GM21367 (cell line): ENCODE results near the gene PRDM16.

Experiments
- ATAC-seq: cut with Tn5 transposase; IDR thresholded peaks from one replicate; pipeline ENCODE4 v1.9.1; 2021; ENCODE audit not compliant: unreplicated experiment

The PRDM16 gene

DNA sequence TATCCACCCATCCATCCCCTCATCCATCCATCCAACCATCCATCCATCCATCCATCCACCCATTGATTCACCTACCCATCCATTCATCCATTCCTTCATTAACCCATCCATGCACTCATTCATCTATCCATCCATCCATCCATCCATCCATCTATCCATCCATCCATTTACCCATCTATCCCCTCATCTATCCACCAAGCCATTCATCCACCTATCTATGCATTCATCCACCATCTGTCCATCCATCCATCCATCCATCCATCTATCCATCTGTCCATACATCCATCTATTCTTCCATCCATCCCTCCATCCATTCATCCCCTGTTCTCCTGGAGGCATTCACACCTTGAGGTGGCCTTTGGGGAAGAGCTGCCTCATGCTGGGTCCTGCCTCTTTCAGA, 107.0 kb downstream of the PRDM16 start:
- ATAC-seq, result no peak

DNA sequence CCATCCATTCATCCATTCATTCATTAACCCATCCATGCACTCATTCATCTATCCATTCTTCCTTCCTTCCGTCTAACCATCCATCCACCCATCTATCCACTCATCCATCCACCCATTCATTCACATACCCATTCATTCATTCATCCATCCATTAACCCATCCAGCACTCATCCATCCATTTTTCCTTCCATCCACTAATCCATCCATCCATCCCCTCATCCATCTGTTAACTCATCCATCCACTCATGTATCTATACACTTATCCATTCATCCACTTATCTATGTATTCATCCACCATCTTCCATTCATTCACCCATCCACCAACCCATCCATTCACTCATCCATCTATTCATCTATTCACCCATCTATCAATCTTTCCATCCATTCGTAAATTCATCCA, 107.8 kb downstream of the PRDM16 start:
- no peak for ATAC-seq

DNA sequence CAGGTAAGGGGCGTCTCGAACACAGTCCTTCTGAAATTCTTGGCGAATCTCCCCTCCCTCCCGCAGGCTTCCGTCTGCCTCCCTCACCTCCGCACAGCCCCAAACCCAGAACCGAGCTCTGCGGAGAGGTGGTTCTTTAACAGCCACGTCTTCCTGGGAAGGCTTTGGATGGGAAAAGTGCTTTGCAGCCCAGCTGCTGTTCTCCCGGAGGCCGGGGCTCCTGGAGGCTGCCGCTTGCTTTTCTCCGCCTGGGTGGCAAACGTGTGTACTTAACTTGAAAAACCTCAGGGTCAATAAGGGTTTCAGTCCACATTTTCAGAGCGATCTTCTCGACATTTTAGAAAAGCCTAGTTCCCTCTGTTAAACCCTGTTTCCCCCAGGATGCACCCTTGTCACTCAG, 109.3 kb downstream of the PRDM16 start:
- no peak for ATAC-seq

DNA sequence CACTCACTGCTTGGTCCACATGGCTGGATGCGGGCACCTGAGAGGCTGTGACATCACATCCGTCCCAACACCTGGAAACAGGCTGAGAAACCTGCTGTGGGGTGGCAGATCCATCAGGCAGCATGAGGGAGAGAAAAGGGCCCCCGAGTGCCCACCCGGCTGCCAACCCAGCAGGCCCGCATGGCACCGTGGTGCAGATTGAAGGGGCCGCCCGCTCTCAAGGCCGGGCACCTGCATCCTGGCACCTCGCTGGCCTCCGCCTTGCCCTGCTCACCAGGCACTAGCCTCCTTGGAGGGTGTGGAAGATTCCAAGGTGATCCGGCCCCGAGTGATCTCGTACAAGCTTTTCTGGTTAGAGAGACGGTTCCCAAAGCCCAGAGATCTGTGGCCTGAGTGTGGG, 110.5 kb downstream of the PRDM16 start:
- ATAC-seq, result no peak

DNA sequence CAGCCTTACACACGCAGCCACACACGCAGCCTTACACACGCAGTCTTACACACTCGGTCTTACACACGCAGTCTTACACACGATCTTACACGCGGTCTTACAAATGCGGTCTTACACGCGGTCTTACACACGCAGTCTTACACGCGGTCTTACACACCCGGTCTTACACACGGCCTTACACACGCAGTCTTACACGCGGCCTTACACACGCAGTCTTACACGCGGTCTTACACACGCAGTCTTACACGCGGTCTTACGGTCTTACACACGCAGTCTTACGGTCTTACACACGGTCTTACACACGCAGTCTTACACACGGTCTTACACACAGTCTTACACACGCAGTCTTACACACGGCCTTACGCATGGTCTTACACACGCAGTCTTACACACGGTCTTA, 111.9 kb downstream of the PRDM16 start:
- ATAC-seq, result no peak

DNA sequence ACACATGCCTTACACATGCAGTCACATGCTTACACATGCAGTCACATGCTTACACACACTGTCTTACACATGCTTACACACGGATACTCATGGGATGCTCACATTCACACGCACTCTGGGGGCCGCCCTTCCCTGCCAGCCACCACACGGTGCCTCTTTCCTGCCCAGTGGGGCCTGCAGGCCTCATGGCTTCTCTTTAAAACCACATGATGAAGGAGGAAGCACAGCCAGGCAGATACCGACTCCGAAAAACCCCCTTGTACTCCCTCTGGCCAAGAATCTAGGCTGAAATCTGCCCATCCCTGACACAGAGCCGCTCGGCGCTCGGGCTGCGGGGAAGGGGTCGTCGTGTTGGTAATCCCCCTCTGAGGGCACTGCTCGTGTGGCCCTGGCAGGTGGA, 113.0 kb downstream of the PRDM16 start:
- ATAC-seq, result no peak

DNA sequence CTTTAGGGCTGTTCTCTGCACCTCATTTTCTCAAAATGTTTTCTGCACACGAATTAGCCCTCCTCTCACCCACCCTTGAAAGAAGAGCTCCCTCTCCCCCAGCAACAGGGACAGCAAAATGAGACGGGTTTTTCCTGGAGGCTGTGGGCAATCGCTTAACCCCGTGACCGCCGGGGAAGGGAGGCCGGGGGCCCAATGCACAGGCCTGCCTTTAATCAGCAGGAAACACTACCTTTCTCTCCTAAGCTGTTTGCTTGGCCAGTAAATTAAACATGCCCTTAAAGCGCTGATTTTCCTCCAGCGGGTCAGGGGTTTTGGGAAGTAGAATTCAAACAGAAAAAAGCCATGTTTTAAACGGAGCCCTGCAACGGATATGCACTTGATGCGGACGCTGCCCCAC, 114.4 kb downstream of the PRDM16 start:
- no peak for ATAC-seq

DNA sequence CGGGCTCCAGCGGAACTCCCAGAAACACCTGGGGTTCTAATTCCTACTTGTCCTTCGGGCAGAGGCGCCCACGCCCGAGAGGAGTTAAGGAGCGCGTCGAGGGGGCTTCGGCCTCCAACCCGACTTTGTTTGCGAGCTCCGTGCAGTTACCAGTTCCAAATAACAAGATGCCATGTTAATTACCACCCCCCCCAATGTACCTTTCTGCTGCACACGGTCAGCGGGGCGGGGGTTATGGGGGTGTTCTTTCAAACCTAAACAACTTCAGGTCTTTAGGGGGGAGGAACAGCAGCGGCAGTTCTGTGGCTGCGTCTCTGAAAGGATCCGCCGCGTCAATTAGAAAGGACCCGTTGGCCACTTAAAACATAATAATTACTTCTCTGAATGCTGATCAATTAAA, 114.8 kb downstream of the PRDM16 start:
- no peak for ATAC-seq

DNA sequence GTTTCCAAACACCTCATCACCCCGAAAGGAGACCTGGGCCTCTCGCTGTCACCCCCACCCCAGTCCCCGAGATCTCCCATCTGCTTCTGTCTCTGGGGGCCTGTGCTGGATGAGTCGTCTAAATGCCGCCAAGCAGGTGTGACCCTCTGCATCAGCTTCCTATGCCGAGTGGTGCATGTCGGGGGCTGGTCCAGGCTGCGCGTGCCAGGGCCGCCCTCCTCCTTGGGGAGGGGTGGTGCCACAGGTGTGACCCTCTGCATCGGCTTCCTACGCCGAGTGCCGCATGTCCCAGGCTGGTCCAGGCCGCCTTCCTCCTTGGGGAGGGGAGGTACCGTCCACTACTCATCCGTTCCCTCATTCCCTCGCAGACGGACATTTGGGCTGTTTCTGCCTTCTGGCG, 115.7 kb downstream of the PRDM16 start:
- no peak for ATAC-seq

DNA sequence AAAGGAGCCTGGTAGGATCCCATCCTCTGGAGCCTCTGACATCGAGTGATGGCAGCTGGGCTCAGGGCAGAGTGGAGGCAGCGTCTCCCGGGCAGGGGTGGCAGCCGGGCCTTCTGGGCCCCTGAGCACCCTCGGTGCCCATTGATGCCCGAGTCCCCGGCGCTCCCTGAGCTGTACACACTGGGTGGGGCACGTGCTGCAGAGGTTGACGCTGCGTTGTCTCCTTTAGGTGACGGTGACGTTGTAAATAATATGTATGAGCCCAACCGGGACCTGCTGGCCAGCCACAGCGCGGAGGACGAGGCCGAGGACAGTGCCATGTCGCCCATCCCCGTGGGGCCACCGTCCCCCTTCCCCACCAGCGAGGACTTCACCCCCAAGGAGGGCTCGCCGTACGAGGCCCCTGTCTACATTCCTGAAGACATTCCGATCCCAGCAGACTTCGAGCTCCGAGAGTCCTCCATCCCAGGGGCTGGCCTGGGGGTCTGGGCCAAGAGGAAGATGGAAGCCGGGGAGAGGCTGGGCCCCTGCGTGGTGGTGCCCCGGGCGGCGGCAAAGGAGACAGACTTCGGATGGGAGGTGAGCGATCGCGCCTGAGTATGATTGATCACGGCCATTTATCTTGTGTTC, 117.0 kb downstream of the PRDM16 start:
- ATAC-seq, result no peak

DNA sequence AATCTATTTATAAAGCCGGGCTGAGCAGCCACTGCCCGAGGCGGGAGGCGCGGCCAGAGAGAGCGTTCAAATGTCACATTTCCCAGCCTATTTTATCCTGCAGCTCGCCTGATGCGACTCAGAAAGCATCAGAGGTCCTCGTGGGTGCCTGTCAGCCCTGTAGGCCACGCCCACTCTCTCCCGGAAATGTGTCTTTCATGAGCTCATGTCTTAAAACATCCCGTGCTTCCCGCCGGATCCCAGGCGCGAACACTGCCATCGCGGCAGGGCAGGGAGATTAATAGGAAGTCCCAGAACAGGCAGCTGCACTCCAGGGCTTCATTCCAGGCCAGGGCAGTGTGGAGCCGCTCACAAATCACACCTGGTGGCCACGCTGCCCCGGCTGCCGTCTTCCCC, 117.5 kb downstream of the PRDM16 start:
- ATAC-seq, result no peak

DNA sequence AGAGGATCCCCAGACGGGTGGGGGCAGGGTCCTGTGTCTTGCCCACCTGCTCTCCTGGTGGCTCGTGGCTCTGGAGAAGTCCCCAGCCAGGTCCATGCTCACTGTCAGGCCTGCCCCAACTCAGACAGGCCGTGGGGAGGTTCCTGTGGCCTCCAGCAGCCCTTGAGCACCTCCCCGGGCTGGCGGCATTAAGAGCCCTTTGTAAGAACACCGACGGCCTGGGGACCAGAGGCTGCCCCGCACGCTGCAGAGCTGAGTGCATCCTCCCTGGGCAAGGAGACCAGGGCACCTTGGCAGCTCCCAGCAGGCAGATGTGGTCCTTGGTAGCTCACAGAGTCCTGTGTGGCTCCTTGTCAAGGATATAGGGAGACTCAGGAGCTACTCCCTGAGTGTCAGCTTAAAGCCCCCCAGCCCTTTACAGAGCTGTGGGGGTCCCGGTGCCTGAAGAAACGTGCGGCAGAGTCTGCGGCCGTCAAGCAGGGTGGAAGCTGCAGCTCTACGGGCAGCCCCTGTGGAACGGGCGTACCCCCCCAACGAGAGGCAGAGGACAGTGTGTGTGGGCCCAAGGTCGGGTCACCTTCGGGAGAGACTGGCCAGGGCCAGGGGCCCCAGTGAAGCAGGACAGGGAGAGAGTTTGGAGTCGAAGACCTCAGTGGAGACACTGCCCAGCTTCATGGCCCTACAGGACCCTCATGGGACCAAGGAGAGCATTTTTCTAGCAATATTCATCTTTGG, 118.6 kb downstream of the PRDM16 start:
- ATAC-seq, result no peak

DNA sequence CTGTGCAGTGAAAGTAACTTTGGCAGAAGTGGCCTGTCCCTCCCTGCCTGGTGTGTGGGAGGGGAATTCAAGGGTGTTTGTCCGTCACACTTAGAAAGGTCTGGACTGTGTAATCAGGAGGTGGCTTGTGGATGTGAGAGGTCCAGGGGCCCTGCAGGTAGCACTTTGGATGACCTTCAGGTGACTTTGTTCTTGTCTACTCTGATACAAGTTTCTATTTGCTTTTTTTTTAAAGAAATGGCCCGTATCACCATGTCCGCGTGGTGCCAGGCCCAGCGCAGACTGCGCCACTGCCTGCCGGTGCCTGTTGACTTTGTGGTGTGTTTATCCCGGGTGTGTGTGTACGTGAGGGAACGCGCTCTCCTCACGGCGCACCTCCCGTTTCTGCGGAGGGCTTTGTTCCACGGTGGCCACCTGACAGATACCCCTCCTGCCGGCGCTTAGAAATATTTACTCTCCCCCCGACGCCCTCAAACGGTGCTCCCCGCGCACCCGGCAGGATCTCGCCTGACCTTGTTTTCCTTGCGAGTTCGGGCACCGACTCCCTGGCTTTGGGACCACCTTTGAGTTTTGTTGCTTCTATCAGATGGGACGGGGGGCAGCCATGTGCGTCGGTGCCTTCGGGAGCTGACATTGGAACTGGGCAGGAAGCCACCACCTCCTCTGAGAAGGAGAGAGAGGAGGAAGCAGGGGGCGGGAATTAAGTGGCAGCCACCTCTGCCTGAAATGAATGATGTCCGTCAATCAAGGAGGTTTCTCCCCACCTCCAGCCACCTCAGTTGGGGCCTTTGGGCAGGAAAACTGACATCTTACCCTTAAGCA, 119.4 kb downstream of the PRDM16 start:
- ATAC-seq, result no peak

DNA sequence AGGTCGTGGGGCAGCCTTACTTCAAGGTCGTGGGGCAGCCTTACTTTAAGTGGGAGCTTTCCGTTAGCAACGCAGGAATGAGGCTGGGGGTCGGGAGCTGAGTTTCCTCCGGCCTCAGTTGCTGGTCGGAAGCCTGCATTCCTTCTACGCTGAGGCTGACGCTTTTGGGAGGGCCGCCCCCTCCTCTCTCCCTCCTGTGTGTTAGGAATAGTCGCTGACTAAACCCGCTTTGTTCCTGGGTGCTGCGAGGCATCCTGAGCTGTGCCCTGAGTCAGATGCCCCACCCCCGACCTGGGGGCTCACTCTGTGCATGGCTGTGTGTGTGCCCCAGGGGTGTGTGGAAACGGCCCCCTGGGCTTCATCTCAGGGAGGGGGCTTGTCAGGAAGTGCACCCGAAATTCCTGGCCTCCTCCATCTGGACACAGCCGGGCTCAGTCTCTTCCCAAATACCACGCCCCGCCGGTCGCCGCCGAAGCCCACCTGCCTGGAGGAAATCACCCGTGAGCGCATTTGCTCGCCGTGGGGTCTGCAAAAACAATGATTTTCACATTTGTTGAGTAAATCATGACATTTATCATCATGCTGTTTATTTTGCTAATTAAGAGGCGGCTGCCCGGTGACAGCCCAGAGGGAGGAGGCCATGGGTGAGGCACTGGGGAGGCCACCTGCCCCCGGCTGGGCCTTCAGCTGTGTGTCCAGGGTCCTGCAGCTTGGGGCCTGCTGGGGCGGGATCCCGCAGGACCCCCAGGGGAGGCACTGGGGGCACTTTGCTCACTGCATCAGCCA, 121.4 kb downstream of the PRDM16 start:
- ATAC-seq, result no peak

DNA sequence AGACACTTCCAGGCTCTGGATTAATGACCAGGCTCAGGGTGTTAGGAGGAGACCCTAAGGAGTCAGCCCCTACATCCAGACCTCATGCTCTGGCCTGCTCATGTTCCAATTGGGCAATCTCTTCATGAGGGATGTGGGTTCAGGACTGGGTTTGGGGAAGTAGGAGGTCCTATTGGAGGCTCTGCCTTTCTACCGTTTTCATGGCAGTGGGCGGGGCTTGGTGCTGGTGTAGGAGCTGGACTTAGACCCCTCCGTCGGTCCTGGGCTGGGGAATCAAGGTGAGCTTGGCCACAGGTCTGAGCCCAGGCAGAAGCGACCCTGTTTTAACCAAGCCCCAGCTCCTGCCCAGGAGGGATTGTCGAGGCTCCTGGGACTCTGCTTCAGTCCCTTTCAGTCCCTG, 123.4 kb downstream of the PRDM16 start:
- ATAC-seq, result no peak

DNA sequence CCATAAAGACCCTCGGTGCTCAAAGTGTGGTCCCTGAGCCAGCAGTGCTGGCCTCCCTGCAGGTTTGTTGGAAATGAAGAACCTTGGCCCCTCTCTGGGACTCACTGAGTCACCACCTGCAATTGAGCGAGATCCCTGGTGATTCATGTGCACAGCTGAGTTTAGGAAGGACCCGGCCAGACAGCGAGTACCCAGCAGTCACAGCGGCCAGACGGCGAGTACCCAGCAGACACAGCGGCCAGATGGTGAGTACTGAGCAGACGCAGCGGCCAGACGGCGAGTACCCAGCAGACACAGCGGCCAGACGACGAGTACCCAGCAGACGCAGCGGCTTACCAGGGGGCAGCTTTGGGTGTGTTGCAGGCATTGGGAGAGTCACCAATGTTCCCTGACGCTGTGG, 123.8 kb downstream of the PRDM16 start:
- ATAC-seq, result no peak

DNA sequence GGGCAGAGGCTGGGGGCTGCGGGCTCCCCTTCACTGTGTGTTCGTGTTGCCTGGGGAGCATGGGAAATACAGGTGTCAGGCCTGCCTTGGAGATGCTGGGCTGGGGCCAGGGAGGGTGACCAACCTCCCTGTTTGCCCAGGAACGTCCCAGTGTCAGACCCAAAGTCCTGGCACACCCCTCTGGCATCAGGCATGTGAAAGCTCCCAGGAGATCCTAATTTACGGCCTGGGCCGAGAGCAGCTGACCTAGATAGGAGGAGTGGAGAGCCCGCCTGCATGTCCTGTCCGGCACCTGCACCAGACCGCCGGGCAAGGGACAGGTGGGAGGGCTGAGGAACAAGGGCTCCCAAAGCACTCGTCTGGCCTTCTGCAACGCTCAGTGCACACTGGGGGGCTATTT, 124.8 kb downstream of the PRDM16 start:
- no peak for ATAC-seq

DNA sequence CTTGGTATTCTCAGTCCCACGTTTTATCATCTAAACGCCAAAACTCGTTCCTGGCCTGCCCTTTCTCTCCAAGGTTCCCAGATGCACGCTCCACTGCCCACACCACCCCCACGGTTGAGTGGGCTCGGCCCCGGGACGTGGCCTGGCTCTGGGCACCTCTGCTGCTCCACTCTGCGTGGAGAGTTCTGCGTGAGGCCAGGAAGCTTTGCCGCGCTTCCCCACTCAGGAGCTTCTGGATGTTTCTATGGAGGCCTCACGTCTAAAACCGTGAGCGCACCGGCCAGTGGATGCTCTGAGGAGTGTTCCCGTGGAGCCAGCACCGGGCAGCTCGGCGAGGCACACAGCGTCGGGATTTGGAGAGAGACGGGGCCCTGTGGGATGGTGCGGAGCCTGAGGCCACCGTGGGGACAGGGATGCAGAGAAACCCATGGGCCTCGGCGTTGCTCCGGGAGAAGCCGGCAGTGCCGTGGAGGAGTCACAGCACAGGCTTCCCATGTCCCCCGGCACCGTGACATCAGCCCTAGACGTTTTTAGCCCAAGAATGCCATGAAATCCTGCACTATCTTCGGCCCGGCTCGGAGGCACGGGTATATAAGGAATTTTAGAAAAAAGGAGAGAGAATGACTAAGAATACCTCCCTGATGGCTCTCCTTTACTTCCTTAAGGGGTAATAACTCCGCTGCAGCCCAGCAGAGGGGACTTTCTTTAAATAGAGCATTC, 125.9 kb downstream of the PRDM16 start:
- no peak for ATAC-seq

DNA sequence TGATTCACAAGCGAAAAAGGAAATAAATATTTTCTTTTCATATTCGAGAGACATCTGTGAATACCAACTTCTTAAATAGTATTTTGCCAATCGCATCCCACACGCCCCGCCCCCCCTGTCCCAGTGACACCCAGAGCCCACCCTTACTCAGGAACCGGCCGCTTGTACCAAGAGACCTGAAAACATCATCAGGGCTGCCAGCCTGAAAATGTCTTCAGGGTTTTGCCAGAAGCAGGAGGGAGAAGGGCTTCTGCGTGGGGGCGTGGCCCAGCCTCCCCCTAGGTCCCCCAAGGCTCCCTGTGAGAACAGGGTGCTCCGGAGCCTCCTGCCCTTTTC, 126.4 kb downstream of the PRDM16 start:
- no peak for ATAC-seq

DNA sequence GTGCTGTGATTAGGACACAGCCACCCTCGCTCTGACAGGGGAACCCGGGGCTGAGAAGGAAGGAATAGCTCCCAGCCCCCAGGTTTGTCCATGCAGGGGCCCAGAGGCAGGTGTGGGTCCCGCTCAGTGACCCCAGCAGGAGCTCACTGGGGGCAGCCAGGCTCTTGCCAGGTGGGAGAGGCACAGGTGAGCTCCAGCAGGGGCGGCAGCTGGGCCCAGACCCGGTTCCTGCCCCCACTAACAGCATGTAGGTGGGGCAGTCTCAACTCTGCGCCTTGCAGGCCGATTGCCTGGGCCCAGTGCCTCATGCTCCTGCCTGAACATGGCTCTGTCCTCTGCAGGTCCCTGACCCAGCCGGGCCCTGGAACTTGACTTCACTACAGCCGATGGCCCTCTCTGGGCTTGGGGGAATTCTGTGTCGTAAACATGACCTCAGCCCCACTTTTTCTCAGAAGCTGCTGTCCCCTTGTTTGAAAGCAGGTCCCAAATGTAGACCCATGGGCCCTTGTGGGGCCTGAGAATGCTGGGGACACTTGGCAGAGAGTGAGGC, 127.0 kb downstream of the PRDM16 start:
- ATAC-seq, result no peak
